ENCODE measurements around the gene CELF2. TPM values are rescaled to one million over a fixed set of nuclear protein-coding genes. Genes with fewer than 3 reads are reported as not detected.

Gene CELF2
- polyA plus RNA-seq, 1 donor from 2014 or later, result 55.5 TPM

DNA sequence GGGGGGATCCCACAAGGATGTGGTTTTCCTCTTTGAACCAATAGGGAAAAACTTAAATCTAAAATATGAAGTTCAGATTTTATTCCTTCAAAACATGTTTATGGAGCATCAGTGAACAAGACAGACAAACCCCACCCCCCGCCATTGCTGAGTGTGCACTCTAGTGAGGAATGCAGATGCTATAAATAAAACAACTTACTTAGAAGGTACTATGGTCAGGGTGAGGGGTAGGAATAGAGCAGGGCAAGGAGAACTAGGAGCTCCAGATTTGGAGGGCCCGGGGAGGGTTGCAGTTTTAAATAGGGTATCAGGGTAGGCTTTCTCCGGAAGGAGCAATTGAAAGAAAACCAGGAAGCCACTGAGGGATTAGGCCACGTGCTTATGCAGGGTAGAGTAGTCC is 47.9 kb downstream of the CELF2 start:
- Histone ChIP-seq H3K9me2 (ENCODE audit: insufficient read depth, low read length) (no peaks in the 10 kb centered on the region), H3K9me3 (ENCODE audit: low read length) (peaks cover 4% of the 10 kb centered on the region), H3K27ac (ENCODE audit: low read length) (no peak overlapping the region), H3K4me3 (ENCODE audit: low read length) (no peak overlapping the region), H2AFZ (ENCODE audit: low read depth, low read length) (no peak overlapping the region), H3K9ac (ENCODE audit: low read length) (no peak overlapping the region), H3K79me2 (replicated peaks; ENCODE audit: insufficient read depth, low read length) (no peaks in the 10 kb centered on the region), H3K36me3 (ENCODE audit: insufficient read depth, low read length) (no peaks in the 10 kb centered on the region), H3K4me2 (ENCODE audit: low read length) (no peak overlapping the region), H3K27me3 (ENCODE audit: insufficient read depth, low read depth, low read length) (no peaks in the 10 kb centered on the region), H3F3A (ENCODE audit: insufficient read depth, low read length, poor library complexity, severe bottlenecking) (no peaks in the 10 kb centered on the region), H4K20me1 (ENCODE audit: insufficient read depth) (no peaks in the 10 kb centered on the region)
- TF ChIP-seq, protein P1, sequence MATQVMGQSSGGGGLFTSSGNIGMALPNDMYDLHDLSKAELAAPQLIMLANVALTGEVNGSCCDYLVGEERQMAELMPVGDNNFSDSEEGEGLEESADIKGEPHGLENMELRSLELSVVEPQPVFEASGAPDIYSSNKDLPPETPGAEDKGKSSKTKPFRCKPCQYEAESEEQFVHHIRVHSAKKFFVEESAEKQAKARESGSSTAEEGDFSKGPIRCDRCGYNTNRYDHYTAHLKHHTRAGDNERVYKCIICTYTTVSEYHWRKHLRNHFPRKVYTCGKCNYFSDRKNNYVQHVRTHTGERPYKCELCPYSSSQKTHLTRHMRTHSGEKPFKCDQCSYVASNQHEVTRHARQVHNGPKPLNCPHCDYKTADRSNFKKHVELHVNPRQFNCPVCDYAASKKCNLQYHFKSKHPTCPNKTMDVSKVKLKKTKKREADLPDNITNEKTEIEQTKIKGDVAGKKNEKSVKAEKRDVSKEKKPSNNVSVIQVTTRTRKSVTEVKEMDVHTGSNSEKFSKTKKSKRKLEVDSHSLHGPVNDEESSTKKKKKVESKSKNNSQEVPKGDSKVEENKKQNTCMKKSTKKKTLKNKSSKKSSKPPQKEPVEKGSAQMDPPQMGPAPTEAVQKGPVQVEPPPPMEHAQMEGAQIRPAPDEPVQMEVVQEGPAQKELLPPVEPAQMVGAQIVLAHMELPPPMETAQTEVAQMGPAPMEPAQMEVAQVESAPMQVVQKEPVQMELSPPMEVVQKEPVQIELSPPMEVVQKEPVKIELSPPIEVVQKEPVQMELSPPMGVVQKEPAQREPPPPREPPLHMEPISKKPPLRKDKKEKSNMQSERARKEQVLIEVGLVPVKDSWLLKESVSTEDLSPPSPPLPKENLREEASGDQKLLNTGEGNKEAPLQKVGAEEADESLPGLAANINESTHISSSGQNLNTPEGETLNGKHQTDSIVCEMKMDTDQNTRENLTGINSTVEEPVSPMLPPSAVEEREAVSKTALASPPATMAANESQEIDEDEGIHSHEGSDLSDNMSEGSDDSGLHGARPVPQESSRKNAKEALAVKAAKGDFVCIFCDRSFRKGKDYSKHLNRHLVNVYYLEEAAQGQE (IDR thresholded peaks at IDR 0.05; ENCODE audit: borderline replicate concordance), result no peak

DNA sequence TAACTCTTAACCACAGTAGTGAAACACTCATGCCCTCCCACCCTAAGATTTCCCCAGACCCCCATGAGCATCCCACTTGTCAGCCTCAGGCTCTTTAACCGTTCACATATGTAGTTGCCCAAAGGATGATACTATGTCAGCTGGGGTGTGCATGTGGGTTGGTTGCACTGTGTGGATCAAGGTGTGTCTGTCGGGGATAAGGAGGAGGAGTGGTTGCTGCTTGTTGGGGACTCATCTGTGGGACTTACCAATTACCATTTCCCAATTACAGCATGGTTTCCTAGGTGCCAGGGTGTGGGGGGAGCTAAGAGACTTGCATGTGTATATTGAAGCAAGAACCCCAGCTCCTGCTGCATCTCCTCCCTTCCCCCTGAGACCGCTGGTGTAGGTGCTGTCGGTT is 48.8 kb downstream of the CELF2 start:
- no peaks in the 10 kb centered on the region for H4K20me1 ChIP-seq (ENCODE audit: insufficient read depth)
- no peaks in the 10 kb centered on the region for H3K27me3 ChIP-seq (ENCODE audit: insufficient read depth, low read depth, low read length)
- no peak overlapping the region for H3K27ac ChIP-seq (ENCODE audit: low read length)
- no peaks in the 10 kb centered on the region for H3K36me3 ChIP-seq (ENCODE audit: insufficient read depth, low read length)
- no peaks in the 10 kb centered on the region for H3K79me2 ChIP-seq (replicated peaks; ENCODE audit: insufficient read depth, low read length)
- H3K4me3 ChIP-seq (ENCODE audit: low read length), result no peak overlapping the region
- H2AFZ ChIP-seq (ENCODE audit: low read depth, low read length), result no peak overlapping the region
- no peak overlapping the region for H3K4me2 ChIP-seq (ENCODE audit: low read length)
- H3K9me3 ChIP-seq (ENCODE audit: low read length), result peaks cover 4% of the 10 kb centered on the region
- no peak overlapping the region for H3K9ac ChIP-seq (ENCODE audit: low read length)
- H3K9me2 ChIP-seq (ENCODE audit: insufficient read depth, low read length), result no peaks in the 10 kb centered on the region
- TF ChIP-seq POLR2AphosphoS5 (IDR thresholded peaks at IDR 0.05), result no peak
- TF ChIP-seq SMC3 (conservative IDR thresholded peaks at IDR 0.05; ENCODE audit: poor library complexity), result no peak
- no peak for TF ChIP-seq MXI1 (conservative IDR thresholded peaks at IDR 0.05; ENCODE audit: poor library complexity, severe bottlenecking)
- no peak for TF ChIP-seq TAF1 (IDR thresholded peaks at IDR 0.05; ENCODE audit: low read depth)
- H3F3A ChIP-seq (ENCODE audit: insufficient read depth, low read length, poor library complexity, severe bottlenecking), result no peaks in the 10 kb centered on the region

DNA sequence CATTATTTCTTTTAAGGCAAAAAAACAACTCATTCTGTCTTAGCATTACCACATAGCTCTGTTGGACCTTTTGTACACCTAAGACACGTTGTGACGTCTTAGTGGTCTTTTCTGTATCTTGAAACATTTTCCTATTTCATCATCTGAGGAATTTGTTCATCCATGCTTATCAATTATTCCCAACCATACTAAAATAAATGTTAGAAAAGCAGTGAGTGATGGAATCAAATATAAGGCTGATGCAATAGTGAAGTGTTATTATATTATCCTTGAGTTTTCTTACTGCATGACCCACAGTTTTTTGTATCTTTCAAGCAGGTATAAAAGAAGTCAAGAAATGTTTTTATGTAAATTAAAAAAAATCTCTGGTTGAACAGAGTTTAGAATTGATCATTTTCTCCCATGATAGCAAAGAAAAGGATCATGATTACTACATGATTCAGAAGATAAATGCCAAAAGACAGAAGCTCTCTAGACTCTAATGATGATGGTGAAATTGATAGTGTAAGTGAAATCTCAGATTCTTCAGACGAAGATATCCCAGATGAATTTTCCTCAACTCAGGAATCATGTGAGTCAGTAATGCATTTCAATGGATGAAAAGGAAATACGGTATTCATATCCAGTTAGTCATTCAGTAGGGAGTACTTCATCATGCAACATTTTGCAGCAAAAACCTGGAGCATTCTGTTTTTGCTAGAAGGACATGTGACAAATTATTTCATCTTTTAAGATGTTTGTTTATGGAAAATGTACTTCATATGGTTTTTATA is 51.4 kb downstream of the CELF2 start:
- no peak overlapping the region for H3K9ac ChIP-seq (ENCODE audit: low read length)
- H2AFZ ChIP-seq (ENCODE audit: low read depth, low read length), result no peak overlapping the region
- no peaks in the 10 kb centered on the region for H3F3A ChIP-seq (ENCODE audit: insufficient read depth, low read length, poor library complexity, severe bottlenecking)
- no peaks in the 10 kb centered on the region for H3K27me3 ChIP-seq (ENCODE audit: insufficient read depth, low read depth, low read length)
- no peaks in the 10 kb centered on the region for H3K36me3 ChIP-seq (ENCODE audit: insufficient read depth, low read length)
- H3K4me3 ChIP-seq (ENCODE audit: low read length), result no peak overlapping the region
- no peak for TF ChIP-seq POLR2AphosphoS5 (IDR thresholded peaks at IDR 0.05)
- TF ChIP-seq, protein P1 (IDR thresholded peaks at IDR 0.05; ENCODE audit: borderline replicate concordance), result peak; percentile 95
- H3K9me3 ChIP-seq (ENCODE audit: low read length), result no peaks in the 10 kb centered on the region
- no peak overlapping the region for H3K4me2 ChIP-seq (ENCODE audit: low read length)
- peak overlapping the region; percentile 26 for H3K27ac ChIP-seq (ENCODE audit: low read length)
- peaks cover 8% of the 10 kb centered on the region for H3K79me2 ChIP-seq (replicated peaks; ENCODE audit: insufficient read depth, low read length)
- H4K20me1 ChIP-seq (ENCODE audit: insufficient read depth), result no peaks in the 10 kb centered on the region
- H3K9me2 ChIP-seq (ENCODE audit: insufficient read depth, low read length), result no peaks in the 10 kb centered on the region
